Measurements from ENCODE around the gene TECPR2.

The TECPR2 gene

DNA sequence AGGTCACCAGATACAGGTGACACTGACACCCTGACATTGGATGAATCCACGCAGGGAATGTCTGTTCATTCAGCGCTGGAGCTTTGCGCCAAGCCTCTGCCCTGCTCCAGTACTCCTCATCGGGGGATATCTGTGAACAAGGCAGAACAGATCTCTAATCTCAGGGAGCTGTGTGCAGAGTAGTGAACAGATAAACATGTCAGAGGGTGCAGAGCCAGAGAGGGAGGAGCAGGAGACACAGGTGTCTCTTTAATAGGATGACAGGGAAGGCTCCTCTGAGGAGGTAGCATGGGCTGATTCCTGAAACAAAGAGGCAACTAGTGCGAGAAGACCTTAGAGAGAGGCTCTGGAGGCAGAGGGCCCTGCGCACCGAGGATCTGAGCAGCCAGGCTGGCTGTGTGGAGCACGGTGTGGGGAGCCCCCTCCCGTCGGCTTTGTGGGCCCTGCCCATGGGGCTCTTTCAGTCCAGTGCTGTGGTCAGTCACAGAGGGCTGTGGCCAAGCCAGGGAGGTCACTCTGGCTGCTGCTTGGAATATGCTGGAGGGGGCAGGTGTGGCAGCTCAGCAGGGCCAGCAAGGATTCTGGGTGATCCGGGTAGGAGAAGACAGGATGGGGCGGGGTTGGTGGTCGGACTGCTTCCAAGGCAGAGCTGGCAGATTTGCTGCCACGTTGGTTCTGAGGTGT is 55.6 kb downstream of the TECPR2 start:
- TF ChIP-seq, protein P1, sequence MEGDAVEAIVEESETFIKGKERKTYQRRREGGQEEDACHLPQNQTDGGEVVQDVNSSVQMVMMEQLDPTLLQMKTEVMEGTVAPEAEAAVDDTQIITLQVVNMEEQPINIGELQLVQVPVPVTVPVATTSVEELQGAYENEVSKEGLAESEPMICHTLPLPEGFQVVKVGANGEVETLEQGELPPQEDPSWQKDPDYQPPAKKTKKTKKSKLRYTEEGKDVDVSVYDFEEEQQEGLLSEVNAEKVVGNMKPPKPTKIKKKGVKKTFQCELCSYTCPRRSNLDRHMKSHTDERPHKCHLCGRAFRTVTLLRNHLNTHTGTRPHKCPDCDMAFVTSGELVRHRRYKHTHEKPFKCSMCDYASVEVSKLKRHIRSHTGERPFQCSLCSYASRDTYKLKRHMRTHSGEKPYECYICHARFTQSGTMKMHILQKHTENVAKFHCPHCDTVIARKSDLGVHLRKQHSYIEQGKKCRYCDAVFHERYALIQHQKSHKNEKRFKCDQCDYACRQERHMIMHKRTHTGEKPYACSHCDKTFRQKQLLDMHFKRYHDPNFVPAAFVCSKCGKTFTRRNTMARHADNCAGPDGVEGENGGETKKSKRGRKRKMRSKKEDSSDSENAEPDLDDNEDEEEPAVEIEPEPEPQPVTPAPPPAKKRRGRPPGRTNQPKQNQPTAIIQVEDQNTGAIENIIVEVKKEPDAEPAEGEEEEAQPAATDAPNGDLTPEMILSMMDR (IDR thresholded peaks at IDR 0.05; ENCODE audit: low read depth, low read length, missing control alignments), result no peak
- in situ Hi-C loops (cut with HindIII; ENCODE audit: low sequenced_read_pairs), result no loop called here
- no peak for DNase-seq (ENCODE audit: low read depth)
- H3K4me3 ChIP-seq (ENCODE audit: low read depth, low read length), result no peak overlapping the region

DNA sequence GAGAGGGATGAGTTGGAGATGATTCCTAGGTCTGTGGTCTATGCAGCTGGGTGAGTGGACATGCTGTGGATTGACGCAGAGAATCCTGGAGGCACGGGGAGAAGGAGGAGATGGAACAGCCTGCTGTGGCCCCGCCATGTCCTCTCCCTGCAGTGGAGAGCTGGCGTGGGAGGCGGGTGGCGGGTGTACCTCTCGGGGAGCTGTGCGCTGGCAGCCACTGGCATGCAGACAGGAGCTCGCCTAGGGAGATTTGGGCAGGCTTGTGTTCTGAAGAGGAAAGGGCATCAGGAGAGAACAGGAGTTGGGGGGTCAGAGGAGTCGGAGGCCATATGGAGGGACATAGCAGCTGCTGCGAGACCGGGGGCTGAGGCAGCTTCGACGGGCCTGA is 56.1 kb downstream of the TECPR2 start:
- DNase-seq (ENCODE audit: low read depth), result no peak
- TF ChIP-seq, protein P1 (IDR thresholded peaks at IDR 0.05; ENCODE audit: low read depth, low read length, missing control alignments), result no peak
- H3K4me3 ChIP-seq (ENCODE audit: low read depth, low read length), result no peak overlapping the region
- in situ Hi-C loops (cut with HindIII; ENCODE audit: low sequenced_read_pairs), result no loop called here

DNA sequence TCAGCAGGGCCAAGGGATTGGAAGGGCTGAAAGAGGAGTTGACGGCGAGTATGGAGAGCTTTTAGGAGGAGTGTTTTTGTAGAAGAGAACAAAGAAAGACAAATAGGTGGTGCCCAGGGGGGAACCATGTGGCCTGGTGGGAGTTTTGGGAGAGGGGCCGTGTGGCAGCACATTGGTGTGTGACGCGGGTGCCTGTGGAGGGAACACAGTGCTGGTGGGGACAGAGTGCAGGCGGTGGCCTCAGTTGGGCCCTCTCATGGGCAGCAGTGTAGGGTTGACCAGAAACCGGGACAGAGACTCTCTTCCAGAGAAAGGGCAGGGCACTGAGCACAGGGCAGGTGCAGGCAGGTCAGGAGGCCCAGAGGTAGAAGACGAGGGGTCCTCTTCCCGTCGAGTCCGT is 56.5 kb downstream of the TECPR2 start:
- in situ Hi-C loops (cut with HindIII; ENCODE audit: low sequenced_read_pairs), result no loop called here
- TF ChIP-seq, protein P1 (IDR thresholded peaks at IDR 0.05; ENCODE audit: low read depth, low read length, missing control alignments), result no peak
- no peak for DNase-seq (ENCODE audit: low read depth)
- H3K4me3 ChIP-seq (ENCODE audit: low read depth, low read length), result no peak overlapping the region

DNA sequence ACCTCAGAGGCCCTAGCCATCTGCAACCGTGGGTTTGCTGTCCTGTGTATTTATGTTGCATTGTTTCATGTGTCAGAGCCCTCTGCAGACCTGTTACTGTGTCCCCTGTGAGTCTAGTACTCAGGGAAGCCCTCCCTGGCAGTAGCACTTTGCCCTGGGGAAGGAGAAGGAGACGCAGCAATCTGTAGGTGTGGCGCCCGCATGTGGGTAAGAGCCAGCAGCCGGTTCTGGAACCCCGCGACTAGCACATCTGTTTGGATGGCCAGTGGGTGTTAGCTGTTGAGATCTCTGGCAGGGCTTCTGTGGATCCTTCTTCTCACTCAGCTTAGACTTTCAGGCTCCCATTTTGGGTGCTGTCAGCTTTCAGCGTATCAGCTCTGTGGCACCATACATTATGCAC is 57.0 kb downstream of the TECPR2 start:
- H3K4me3 ChIP-seq (ENCODE audit: low read depth, low read length), result no peak overlapping the region
- in situ Hi-C loops (cut with HindIII; ENCODE audit: low sequenced_read_pairs), result no loop called here
- TF ChIP-seq, protein P1 (IDR thresholded peaks at IDR 0.05; ENCODE audit: low read depth, low read length, missing control alignments), result no peak
- DNase-seq (ENCODE audit: low read depth), result no peak

DNA sequence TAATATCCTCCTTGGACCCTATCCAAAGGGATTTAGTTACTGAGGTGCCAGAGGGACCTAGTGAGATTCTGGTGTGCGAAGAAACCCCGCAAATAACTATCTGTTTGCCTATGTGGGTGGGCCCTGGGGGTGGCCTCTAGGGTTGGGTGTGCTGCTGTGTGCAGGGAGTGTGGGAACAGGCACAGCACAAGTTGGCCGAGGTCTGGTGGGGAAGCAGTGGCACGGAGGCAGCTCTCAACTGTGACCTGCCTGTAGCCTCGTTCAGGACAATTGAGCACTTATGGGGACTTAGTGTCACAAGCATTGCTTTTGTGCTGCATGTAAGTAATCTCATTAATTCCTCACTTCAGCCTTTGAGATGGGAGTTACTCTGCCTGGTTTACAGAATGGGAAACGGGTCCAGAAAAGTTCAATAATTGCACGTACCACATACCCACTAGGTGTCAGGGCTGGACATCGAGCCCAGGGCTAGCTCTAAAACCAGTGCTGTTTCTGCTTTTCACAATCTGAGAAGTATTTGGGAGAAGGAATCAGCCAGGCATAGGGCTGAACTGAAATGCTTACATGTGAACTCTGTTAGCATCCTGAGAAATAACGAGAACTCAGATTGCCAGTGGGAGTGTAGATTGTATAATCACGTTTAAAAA is 58.8 kb downstream of the TECPR2 start:
- no peak for DNase-seq (ENCODE audit: low read depth)
- TF ChIP-seq, protein P1 (IDR thresholded peaks at IDR 0.05; ENCODE audit: low read depth, low read length, missing control alignments), result no peak

DNA sequence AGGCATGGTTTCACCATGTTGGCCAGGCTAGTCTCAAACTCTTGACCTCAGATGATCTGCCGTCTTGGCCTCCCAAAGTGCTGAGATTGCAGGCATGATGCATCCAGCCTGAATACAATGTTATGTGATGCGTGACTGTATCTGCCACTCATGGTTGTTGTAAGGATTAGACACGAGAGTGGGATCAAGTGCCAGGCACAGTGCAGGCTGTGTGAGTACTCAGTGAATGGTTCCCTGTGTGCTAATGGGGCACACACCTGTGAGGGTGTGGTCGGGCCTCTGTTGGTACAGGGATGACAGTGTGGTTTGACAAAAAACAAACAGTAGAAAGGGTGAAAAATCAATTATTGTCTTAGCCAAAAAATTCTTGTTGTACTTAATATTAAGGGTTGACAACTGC is 61.8 kb downstream of the TECPR2 start:
- TF ChIP-seq, protein P1 (IDR thresholded peaks at IDR 0.05; ENCODE audit: low read depth, low read length, missing control alignments), result no peak
- no peak overlapping the region for H3K4me3 ChIP-seq (ENCODE audit: low read depth, low read length)
- DNase-seq (ENCODE audit: low read depth), result no peak
- in situ Hi-C loops (cut with HindIII; ENCODE audit: low sequenced_read_pairs), result no loop called here

More for the DNA sequence above, 58.8 kb downstream of the TECPR2 start:
- no peak overlapping the region for H3K4me3 ChIP-seq (ENCODE audit: low read depth, low read length)
- in situ Hi-C loops (cut with HindIII; ENCODE audit: low sequenced_read_pairs), result no loop called here

Measured in astrocyte of the cerebellum (primary cell).